ELF-1 (cell line): ENCODE data around the gene GPRC5D.

ENCODE experiments used
- DNase-seq: peaks from one replicate; pipeline ENCODE4 v3.0.0-alpha.2; 2016; ENCODE audit warnings: low read depth, low spot score

The GPRC5D gene

DNA sequence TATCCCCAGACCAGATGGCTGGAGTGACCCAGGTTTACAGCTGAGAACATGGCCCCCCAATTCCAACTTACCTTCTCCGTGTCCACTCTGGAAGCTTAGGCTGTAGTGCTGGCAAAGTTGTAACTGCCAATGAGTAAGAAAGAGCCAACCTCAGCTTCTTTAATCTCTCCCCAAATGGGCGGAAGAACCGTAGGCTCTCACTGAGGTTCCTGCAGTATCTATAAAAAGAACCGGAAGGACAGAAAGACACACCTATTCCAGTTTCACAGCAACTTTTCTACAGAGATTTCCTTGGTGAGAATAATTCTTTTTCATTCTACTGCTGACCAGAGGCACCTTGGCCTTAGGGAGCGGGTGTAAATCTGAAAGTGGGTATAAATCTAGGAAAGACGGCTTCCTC is at the start of gene GPRC5D:
TSS of gene GPRC5D (minus strand) at position 135 of the 400 bp plus-strand sequence. CDS start 1,786 bp downstream, outside the sequence.
- no peak for DNase-seq

- no peak for DNase-seq
Measured at GRCh38 chr12:13001775-13002040, 49.7 kb upstream of the GPRC5D start.

DNA sequence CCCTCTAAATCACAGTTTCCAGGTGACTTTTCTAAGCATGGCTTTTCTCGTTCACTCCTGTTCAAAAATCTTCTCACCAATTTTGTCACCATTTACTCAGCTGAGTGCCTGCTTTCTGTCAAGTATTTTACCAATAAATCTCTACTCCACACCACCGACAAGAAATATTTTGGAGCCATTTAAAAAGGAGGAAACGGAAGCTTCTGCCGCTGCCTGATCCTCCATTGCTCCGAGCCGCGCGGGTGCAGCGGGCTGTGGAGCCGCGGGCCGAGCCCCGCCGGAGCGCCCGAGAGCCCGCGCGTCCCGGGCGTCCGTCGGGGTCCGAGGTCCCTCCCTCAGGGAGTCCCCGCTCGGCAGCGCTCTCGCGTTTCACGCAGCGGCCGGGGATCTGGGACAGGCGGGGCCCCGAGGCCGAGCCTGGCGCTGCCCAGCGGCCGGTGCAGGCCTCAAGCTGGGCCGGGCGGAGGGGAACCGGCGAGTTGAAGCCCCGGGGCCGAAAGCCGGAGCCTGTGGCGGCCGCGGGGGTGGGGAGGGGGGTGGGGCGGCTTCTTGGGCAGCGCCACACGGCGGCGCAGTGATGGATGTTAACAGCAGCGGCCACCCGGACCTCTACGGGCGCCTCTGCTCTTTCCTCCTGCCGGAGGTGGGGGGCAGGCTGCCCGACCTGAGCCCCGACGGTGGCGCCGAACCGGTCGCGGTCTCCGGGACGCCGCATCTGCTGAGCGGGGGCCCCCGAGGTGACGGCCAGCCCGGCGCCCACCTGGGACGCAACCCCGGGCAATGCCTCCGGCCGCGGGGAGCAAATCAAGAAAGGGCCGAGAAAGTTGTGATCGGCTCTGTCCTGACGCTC is 49.2 kb upstream of the GPRC5D start:
- DNase-seq, result peak; percentile 61

DNA sequence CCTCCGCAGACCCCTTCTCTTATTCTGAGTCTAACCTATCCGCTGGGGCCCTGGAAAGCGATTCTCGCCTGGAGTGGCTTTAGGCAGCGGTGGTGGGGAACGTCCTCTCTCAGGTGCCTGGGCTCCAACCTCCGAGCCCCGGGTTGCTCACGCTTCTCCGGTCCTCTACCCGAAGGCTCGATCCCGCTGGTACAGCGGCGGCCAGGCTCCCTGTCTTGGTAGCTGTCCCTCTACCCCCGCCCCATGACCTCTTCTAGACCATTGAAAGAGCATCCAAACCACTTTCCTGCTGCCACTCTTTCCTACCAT is 48.6 kb upstream of the GPRC5D start:
- peak; percentile 83 for DNase-seq

GRCh38 chr12:12999959-13000615 is 48.1 kb upstream of the GPRC5D start, which contains the start of gene HEBP1:
TSS of gene HEBP1 (minus strand) at chr12:13000265. CDS start at chr12:13000114, 151 bp downstream.
- DNase-seq, result peak; percentile 84

- no peak for DNase-seq
Measured at GRCh38 chr12:12999271-12999958, 47.4 kb upstream of the GPRC5D start.

DNA sequence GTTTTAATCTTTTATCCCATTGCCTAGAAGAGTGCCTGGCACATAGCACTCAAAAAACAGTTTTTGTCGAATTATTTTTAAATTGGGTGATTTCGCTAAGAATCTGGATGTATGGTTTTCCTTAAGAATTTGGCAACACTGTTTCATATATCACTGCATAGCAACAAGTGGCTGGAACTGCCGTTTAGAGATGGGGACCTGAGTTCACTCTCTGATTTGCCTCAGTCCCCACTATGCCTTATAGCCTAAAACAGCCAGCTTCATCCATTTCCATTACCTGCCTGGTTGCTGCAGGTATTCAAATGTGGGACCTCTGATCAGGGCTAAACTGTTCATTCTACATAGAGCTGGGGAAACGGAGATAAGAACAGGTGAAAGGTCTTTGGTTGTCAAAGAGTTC is 46.3 kb upstream of the GPRC5D start:
- no peak for DNase-seq

DNA sequence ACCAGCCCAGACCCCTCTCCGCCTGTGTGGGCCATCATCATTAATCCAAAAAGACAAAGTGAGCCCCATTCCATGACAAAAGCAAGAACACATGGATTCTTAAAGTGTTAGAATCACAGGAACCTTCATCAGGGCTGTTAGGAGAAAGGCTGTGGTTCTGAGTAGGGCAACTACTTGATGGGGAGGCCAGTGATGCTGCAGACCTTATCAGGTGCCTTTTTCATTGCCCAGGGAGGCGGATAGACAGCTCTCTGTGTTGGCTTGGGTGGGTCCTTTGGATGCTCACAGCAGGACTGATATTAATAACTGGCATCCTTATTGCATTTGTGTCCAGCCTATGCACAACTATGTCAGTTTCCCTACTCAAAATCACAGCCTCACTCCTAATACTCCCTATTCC is 45.8 kb upstream of the GPRC5D start:
- no peak for DNase-seq

DNA sequence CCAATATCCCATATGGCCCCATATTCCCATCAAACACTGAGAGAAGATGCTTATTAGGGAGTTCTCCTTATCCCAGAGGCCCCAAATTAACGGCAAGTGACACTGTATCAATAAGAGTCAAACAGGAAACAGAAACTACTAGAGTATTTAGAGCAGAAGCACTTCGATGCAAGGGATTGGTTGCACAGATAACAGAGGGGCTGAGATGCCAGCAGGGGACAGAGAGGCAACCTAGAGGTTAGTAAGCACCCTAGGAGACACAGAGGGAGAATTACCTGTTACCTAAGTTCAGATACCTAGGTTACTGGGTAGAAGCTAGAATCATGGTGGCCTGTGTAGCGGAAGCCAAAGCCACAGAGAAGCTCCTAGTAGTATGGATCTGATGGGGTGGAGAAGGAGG is 45.2 kb upstream of the GPRC5D start:
- DNase-seq, result no peak

- no peak for DNase-seq
Measured at GRCh38 chr12:12996209-12996608, 44.2 kb upstream of the GPRC5D start.

- no peak for DNase-seq
Measured at GRCh38 chr12:12995088-12995487, 43.1 kb upstream of the GPRC5D start.

- DNase-seq, result no peak
Measured at GRCh38 chr12:12993367-12993766, 41.4 kb upstream of the GPRC5D start.

DNA sequence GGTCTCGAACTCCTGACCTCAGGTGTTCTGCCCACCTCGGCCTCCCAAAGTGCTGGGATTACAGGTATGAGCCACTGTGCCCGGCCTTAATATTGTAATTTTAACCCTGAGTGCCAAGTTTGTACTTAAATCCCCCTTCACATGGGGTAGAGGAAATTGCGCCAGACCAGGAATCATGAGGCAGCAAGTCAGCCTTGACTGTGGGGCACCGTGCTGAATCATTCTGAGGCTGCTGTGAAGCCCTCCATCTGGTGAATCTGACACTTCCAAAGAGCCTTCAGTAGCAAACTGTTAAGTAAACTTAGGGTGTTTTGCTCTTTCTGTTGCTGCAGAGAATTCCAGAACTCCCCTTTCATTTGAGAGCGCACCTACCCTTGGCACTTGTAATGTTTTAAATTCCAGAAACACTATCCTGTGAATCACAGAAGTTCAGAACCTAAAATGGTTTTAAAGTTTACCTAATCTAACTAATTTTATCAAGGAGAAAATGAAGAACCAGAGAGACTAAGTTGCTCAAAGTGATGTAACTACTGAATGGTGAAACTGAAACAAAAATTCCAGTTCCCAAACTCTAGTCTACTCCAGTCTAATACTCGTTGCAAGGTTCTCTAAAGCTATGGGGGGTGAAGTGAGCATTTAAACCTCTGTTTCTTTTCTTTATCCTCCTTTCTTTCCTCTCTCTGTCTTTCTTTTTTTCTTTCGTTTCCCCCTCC is 40.6 kb upstream of the GPRC5D start:
- DNase-seq, result no peak

DNA sequence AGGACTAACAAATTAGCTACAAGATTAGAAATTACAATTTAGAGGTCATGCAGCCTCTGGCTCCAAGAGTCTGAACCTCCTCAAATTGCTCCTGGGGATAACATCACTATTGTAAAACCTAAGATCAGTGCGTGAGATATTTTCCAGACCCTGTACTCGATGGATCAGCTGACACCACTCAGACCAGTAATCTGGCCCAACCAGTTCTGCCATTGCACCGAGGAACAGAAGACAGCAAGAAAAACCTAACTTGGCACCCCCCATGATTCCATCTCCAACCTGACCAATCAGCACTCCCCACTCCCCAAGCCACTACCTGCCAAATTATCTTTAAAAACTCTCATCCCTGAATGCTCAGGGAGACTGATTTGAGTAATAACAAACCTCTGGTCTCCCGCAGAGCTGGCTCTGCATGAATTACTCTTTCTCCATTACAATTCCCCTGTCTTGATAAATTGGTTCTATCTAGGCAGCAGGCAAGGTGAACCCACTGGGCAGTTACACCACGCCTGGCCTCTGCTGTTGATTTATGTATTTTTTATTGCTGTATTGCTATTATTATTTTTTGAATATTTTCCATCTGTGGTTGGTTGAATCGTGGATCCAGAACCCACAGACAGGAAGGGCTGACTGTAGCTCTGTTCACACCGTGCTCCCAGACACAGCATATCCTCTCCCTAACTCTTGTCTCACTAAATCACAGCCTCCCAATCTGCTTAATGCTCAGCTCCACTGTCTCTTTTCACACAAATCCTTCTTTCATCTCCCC is 38.9 kb upstream of the GPRC5D start:
- peak; percentile 83 for DNase-seq

- DNase-seq, result no peak
Measured at GRCh38 chr12:12987421-12987820, 35.5 kb upstream of the GPRC5D start.

GRCh38 chr12:12986775-12987331 is 34.9 kb upstream of the GPRC5D start:
- DNase-seq, result no peak

DNA sequence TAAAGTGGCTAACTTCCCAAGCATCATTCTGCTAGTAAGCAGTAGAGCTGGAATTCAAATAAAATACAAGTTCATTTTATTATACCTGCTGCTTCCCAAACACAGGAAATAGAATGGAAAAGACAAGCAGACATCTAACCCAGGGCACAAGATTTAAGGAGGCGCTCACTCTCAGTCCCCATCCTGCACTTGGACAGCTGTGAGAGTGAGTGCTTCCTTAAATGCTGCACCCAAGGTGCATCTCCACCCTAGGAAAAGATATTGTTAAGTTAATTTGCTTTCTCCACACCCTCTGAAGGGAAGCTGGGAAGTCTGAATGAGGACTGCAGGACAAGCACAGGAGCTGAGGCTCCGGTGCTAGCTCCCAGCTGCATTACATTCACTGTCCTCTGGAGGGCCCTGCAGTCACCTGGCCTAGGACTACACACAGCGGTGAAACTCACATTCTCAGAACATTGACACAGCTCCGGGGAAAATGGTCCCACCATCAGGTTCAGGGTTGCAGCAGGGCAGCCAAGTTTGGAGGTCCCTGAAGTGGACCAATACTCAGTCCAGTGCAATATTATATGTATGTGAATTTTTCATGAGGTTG is 33.9 kb upstream of the GPRC5D start:
- DNase-seq, result peak; percentile 79

GRCh38 chr12:12984149-12984548 is 32.2 kb upstream of the GPRC5D start:
- DNase-seq, result no peak

DNA sequence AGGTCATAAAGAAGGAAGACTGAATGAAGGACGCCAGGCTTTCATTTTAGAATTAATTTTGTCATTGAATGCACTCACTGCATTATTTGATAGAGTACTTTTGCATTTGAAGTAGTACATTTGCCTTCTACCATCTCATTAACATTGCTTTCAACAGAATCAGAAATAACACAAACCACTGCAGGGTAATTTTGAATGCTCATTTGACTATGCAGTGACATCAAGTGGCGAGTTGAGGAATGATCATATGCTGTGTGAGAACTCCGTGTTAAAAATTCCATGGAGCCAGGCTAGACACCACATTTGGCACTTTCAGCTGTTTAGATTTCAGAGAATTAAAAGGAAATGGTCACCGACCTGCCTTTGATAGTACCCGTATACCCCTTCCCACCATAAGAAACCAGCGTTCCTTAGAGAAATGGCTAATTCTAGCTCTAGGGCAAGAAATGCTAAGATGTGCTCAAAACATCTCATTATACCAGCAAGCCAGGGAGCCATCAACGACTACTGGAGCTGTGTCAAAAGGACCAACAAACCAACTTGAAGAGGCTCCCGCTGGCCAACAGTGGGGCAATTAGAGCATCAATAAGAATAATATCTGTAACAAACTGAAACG is 31.6 kb upstream of the GPRC5D start:
- DNase-seq, result no peak

- no peak for DNase-seq
Measured at GRCh38 chr12:12982331-12982730, 30.4 kb upstream of the GPRC5D start.
